GM21737 (cell line): Measurements from ENCODE around the gene LRRC37A3.
"Not testable (repeated sequence)": the region's sequence is repeated elsewhere in the genome, so short reads cannot be mapped to it uniquely, and the experiment has no call there.

Experiments
- ATAC-seq: cut with Tn5 transposase; IDR thresholded peaks from one replicate; pipeline ENCODE4 v1.9.1; 2021; ENCODE audit warnings: mild to moderate bottlenecking, moderate library complexity; ENCODE audit not compliant: unreplicated experiment

LRRC37A3 gene

GRCh38 chr17:64837018-64837761, 82.1 kb downstream of the LRRC37A3 start:
- peak; percentile 96 for ATAC-seq

- ATAC-seq = peak; percentile 17
Observed at GRCh38 chr17:64836623-64837017, 82.7 kb downstream of the LRRC37A3 start.

- not testable (repeated sequence) for ATAC-seq
Observed at GRCh38 chr17:64834060-64834459, 85.2 kb downstream of the LRRC37A3 start.

- not testable (repeated sequence) for ATAC-seq
Observed at GRCh38 chr17:64830631-64831040, 88.6 kb downstream of the LRRC37A3 start.

GRCh38 chr17:64829824-64830630, 89.3 kb downstream of the LRRC37A3 start:
- ATAC-seq = not testable (repeated sequence)

- not testable (repeated sequence) for ATAC-seq
Observed at GRCh38 chr17:64829068-64829467, 90.2 kb downstream of the LRRC37A3 start.

- not testable (repeated sequence) for ATAC-seq
Observed at GRCh38 chr17:64818904-64819303, 100.4 kb downstream of the LRRC37A3 start.

GRCh38 chr17:64815833-64816198, 103.5 kb downstream of the LRRC37A3 start:
- ATAC-seq = not testable (repeated sequence)

- not testable (repeated sequence) for ATAC-seq
Observed at GRCh38 chr17:64814993-64815832, 104.1 kb downstream of the LRRC37A3 start.

GRCh38 chr17:64808178-64808977, 110.9 kb downstream of the LRRC37A3 start:
- ATAC-seq = peak; percentile 79
